ENCODE results near the gene CD82. TPM values are rescaled to one million over a fixed set of nuclear protein-coding genes. Genes with fewer than 3 reads are reported as not detected.

CD82 gene
- polyA plus RNA-seq, 1 donor from 2014 or later: 0.84 TPM

DNA sequence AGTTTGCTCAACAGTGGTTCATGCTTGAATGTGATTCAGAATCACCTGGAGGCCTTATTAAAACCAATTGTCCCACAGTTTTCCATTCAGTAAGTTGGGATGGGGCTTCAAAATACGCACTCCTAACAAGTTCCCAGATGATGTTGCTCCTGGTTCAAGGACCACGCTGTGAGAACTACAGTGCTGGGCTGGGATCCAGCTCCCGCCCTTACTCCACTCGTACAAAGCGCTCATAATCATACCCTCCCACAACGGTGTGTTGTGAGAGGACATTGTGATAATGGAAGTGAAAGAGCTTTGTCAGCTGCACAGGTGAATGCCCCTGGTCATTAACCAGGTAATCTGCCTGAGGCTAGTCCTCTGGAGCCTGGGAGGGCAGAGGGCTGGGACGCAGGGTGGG is 1.3 kb upstream of the CD82 start:
- Histone ChIP-seq H3K9me2 (ENCODE audit: insufficient read depth, low read length) (no peaks in the 10 kb centered on the region), H3K4me3 (ENCODE audit: low read length) (no peak overlapping the region), H3F3A (ENCODE audit: insufficient read depth, low read length, poor library complexity, severe bottlenecking) (no peaks in the 10 kb centered on the region), H4K20me1 (ENCODE audit: insufficient read depth) (no peaks in the 10 kb centered on the region), H3K9ac (ENCODE audit: low read length) (no peak overlapping the region), H3K9me3 (ENCODE audit: low read length) (no peaks in the 10 kb centered on the region), H2AFZ (ENCODE audit: low read depth, low read length) (no peak overlapping the region), H3K27me3 (ENCODE audit: insufficient read depth, low read depth, low read length) (no peaks in the 10 kb centered on the region), H3K27ac (ENCODE audit: low read length) (no peak overlapping the region), H3K79me2 (replicated peaks; ENCODE audit: insufficient read depth, low read length) (peaks cover 15% of the 10 kb centered on the region), H3K4me2 (ENCODE audit: low read length) (no peak overlapping the region), H3K36me3 (ENCODE audit: insufficient read depth, low read length) (no peaks in the 10 kb centered on the region)
- no peak for TF ChIP-seq RAD21 (conservative IDR thresholded peaks at IDR 0.05)
- no peak for TF ChIP-seq EP300 (conservative IDR thresholded peaks at IDR 0.05; ENCODE audit: poor library complexity, severe bottlenecking)
- TF ChIP-seq, protein P1, sequence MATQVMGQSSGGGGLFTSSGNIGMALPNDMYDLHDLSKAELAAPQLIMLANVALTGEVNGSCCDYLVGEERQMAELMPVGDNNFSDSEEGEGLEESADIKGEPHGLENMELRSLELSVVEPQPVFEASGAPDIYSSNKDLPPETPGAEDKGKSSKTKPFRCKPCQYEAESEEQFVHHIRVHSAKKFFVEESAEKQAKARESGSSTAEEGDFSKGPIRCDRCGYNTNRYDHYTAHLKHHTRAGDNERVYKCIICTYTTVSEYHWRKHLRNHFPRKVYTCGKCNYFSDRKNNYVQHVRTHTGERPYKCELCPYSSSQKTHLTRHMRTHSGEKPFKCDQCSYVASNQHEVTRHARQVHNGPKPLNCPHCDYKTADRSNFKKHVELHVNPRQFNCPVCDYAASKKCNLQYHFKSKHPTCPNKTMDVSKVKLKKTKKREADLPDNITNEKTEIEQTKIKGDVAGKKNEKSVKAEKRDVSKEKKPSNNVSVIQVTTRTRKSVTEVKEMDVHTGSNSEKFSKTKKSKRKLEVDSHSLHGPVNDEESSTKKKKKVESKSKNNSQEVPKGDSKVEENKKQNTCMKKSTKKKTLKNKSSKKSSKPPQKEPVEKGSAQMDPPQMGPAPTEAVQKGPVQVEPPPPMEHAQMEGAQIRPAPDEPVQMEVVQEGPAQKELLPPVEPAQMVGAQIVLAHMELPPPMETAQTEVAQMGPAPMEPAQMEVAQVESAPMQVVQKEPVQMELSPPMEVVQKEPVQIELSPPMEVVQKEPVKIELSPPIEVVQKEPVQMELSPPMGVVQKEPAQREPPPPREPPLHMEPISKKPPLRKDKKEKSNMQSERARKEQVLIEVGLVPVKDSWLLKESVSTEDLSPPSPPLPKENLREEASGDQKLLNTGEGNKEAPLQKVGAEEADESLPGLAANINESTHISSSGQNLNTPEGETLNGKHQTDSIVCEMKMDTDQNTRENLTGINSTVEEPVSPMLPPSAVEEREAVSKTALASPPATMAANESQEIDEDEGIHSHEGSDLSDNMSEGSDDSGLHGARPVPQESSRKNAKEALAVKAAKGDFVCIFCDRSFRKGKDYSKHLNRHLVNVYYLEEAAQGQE (IDR thresholded peaks at IDR 0.05; ENCODE audit: borderline replicate concordance): no peak
- TF ChIP-seq TAF1 (IDR thresholded peaks at IDR 0.05; ENCODE audit: low read depth): no peak
- TF ChIP-seq EZH2 (IDR thresholded peaks at IDR 0.05; ENCODE audit: borderline replicate concordance, insufficient read depth, low read length, poor library complexity, severe bottlenecking): no peak
- no peak for TF ChIP-seq POLR2AphosphoS5 (IDR thresholded peaks at IDR 0.05)
- no peak for TF ChIP-seq MXI1 (conservative IDR thresholded peaks at IDR 0.05; ENCODE audit: poor library complexity, severe bottlenecking)
- no peak for TF ChIP-seq SMC3 (conservative IDR thresholded peaks at IDR 0.05; ENCODE audit: poor library complexity)
- TF ChIP-seq, protein P2, sequence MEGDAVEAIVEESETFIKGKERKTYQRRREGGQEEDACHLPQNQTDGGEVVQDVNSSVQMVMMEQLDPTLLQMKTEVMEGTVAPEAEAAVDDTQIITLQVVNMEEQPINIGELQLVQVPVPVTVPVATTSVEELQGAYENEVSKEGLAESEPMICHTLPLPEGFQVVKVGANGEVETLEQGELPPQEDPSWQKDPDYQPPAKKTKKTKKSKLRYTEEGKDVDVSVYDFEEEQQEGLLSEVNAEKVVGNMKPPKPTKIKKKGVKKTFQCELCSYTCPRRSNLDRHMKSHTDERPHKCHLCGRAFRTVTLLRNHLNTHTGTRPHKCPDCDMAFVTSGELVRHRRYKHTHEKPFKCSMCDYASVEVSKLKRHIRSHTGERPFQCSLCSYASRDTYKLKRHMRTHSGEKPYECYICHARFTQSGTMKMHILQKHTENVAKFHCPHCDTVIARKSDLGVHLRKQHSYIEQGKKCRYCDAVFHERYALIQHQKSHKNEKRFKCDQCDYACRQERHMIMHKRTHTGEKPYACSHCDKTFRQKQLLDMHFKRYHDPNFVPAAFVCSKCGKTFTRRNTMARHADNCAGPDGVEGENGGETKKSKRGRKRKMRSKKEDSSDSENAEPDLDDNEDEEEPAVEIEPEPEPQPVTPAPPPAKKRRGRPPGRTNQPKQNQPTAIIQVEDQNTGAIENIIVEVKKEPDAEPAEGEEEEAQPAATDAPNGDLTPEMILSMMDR (IDR thresholded peaks at IDR 0.05; ENCODE audit: poor library complexity, severe bottlenecking): no peak

DNA sequence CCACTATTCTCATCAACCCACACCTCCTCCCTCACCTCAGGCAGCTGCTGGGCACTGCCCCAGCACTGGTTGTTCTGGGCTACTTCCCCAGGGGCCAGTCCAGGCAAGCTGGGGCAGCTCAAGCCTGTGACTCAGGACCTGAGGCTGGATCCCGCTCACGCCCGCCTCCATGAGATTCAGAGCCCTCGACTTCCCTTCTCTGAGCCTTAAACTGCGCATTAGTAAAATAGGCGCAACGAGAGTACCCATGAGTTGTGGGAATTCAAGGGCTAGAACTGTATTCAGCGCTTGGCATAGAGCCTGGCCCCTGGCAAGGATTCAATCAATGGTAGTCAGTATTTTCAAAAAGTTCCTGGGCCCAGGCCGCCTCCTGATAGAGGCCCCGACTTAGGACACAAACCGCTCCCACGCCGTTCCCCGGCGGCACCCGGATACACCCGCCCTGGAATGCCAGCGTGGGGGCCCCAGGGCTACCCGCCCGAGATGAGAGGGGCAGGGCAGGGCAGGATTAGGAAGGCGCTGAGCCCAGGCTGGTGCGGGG is 723 bp upstream of the CD82 start:
- TF ChIP-seq TAF1 (IDR thresholded peaks at IDR 0.05; ENCODE audit: low read depth): no peak
- TF ChIP-seq POLR2AphosphoS5 (IDR thresholded peaks at IDR 0.05): no peak
- TF ChIP-seq, protein P2 (IDR thresholded peaks at IDR 0.05; ENCODE audit: poor library complexity, severe bottlenecking): no peak
- no peak for TF ChIP-seq EZH2 (IDR thresholded peaks at IDR 0.05; ENCODE audit: borderline replicate concordance, insufficient read depth, low read length, poor library complexity, severe bottlenecking)
- no peak for TF ChIP-seq EP300 (conservative IDR thresholded peaks at IDR 0.05; ENCODE audit: poor library complexity, severe bottlenecking)
- TF ChIP-seq MXI1 (conservative IDR thresholded peaks at IDR 0.05; ENCODE audit: poor library complexity, severe bottlenecking): no peak
- TF ChIP-seq RAD21 (conservative IDR thresholded peaks at IDR 0.05): no peak
- no peak for TF ChIP-seq SMC3 (conservative IDR thresholded peaks at IDR 0.05; ENCODE audit: poor library complexity)
- TF ChIP-seq, protein P1 (IDR thresholded peaks at IDR 0.05; ENCODE audit: borderline replicate concordance): no peak
- Histone ChIP-seq H2AFZ (ENCODE audit: low read depth, low read length) (no peak overlapping the region), H3K27ac (ENCODE audit: low read length) (no peak overlapping the region), H3F3A (ENCODE audit: insufficient read depth, low read length, poor library complexity, severe bottlenecking) (no peaks in the 10 kb centered on the region), H3K9ac (ENCODE audit: low read length) (peak overlapping the region; percentile 42), H4K20me1 (ENCODE audit: insufficient read depth) (no peaks in the 10 kb centered on the region), H3K36me3 (ENCODE audit: insufficient read depth, low read length) (no peaks in the 10 kb centered on the region), H3K9me2 (ENCODE audit: insufficient read depth, low read length) (no peaks in the 10 kb centered on the region), H3K27me3 (ENCODE audit: insufficient read depth, low read depth, low read length) (no peaks in the 10 kb centered on the region), H3K4me3 (ENCODE audit: low read length) (peak overlapping the region; percentile 84), H3K9me3 (ENCODE audit: low read length) (no peaks in the 10 kb centered on the region), H3K4me2 (ENCODE audit: low read length) (no peak overlapping the region), H3K79me2 (replicated peaks; ENCODE audit: insufficient read depth, low read length) (peaks cover 19% of the 10 kb centered on the region)

Data from neural cell (in vitro differentiated cells).